Measurements from ENCODE around the gene WDR86.

The WDR86 gene

GRCh38 chr7:151397026-151397425 lies 12.8 kb downstream of the WDR86 start:
- DNase-seq (ENCODE audit: low read depth in 1 of 2, low spot score in 1 of 2): no peak
- peaks cover 2% of the 10 kb centered on the region for H3K27me3 ChIP-seq (ENCODE audit: insufficient read depth, poor library complexity, severe bottlenecking)
- no peak overlapping the region for H3K27ac ChIP-seq (replicated peaks)
- H3K4me3 ChIP-seq (replicated peaks; ENCODE audit: insufficient read depth, low read length): no peak overlapping the region
- TF ChIP-seq REST (IDR thresholded peaks at IDR 0.05; ENCODE audit: insufficient replicate concordance, low read depth) (no peak), POLR2AphosphoS5 (IDR thresholded peaks at IDR 0.05; ENCODE audit: low read depth) (no peak), GABPA (IDR thresholded peaks at IDR 0.05; ENCODE audit: low read depth) (no peak), CTCF (IDR thresholded peaks at IDR 0.05; ENCODE audit: insufficient read depth, low read length) (no peak), SPI1 (IDR thresholded peaks at IDR 0.05; ENCODE audit: borderline replicate concordance, low read depth) (no peak)

- no peak overlapping the region for H3K4me3 ChIP-seq (replicated peaks; ENCODE audit: insufficient read depth, low read length)
- no peak for DNase-seq (ENCODE audit: low read depth in 1 of 2, low spot score in 1 of 2)
- H3K27ac ChIP-seq (replicated peaks): no peak overlapping the region
- TF ChIP-seq SPI1 (IDR thresholded peaks at IDR 0.05; ENCODE audit: borderline replicate concordance, low read depth) (no peak), CTCF (IDR thresholded peaks at IDR 0.05; ENCODE audit: insufficient read depth, low read length) (no peak), POLR2AphosphoS5 (IDR thresholded peaks at IDR 0.05; ENCODE audit: low read depth) (no peak), REST (IDR thresholded peaks at IDR 0.05; ENCODE audit: insufficient replicate concordance, low read depth) (no peak), GABPA (IDR thresholded peaks at IDR 0.05; ENCODE audit: low read depth) (no peak)
- peaks cover 2% of the 10 kb centered on the region for H3K27me3 ChIP-seq (ENCODE audit: insufficient read depth, poor library complexity, severe bottlenecking)
Observed at GRCh38 chr7:151396328-151396970, 13.4 kb downstream of the WDR86 start.

- H3K27me3 ChIP-seq (ENCODE audit: insufficient read depth, poor library complexity, severe bottlenecking): peaks cover 10% of the 10 kb centered on the region
- H3K27ac ChIP-seq (replicated peaks): no peak overlapping the region
- DNase-seq (ENCODE audit: low read depth in 1 of 2, low spot score in 1 of 2): no peak
- H3K4me3 ChIP-seq (replicated peaks; ENCODE audit: insufficient read depth, low read length): no peak overlapping the region
- TF ChIP-seq POLR2AphosphoS5 (IDR thresholded peaks at IDR 0.05; ENCODE audit: low read depth): no peak
- TF ChIP-seq REST (IDR thresholded peaks at IDR 0.05; ENCODE audit: insufficient replicate concordance, low read depth): no peak
- TF ChIP-seq GABPA (IDR thresholded peaks at IDR 0.05; ENCODE audit: low read depth): no peak
- TF ChIP-seq SPI1 (IDR thresholded peaks at IDR 0.05; ENCODE audit: borderline replicate concordance, low read depth): no peak
- no peak for TF ChIP-seq CTCF (IDR thresholded peaks at IDR 0.05; ENCODE audit: insufficient read depth, low read length)
Observed at GRCh38 chr7:151395036-151395367, 14.8 kb downstream of the WDR86 start.

Measured in HL-60 (cell line).